Mesothelial cell of epicardium (in vitro differentiated cells): ENCODE measurements around the gene SCNN1B. TPM values are rescaled to one million over a fixed set of nuclear protein-coding genes. Genes with fewer than 3 reads are reported as not detected.

Experiments used
- DNase-seq, 2 experiments: peaks; one replicate each; pipeline ENCODE4 v3.0.0; 2021; ENCODE audit warnings: low spot score in 2 of 2; ENCODE audit not compliant: unreplicated experiment in 2 of 2
- H3K27ac Mint-ChIP-seq: 2 replicates; pipeline ENCODE4 v1.8.0; 2021; ENCODE audit warnings: mixed read lengths
- H3K27me3 Mint-ChIP-seq: 2 replicates; pipeline ENCODE4 v1.8.0; 2021; ENCODE audit warnings: low read depth, mixed read lengths
- H3K36me3 Mint-ChIP-seq: 2 replicates; pipeline ENCODE4 v1.8.0; 2021; ENCODE audit warnings: mixed read lengths
- H3K4me1 Mint-ChIP-seq: 2 replicates; pipeline ENCODE4 v1.8.0; 2021; ENCODE audit warnings: mixed read lengths
- H3K4me3 Mint-ChIP-seq: 2 replicates; pipeline ENCODE4 v1.8.0; 2021; ENCODE audit warnings: mild to moderate bottlenecking, moderate library complexity, mixed read lengths
- H3K9me3 Mint-ChIP-seq: 2 replicates; pipeline ENCODE4 v1.8.0; 2021; ENCODE audit warnings: mixed read lengths
- CTCF ChIP-seq: fragments of 200-600 bp; sonication (generic); IDR thresholded peaks from one replicate; pipeline ENCODE4 v1.5.0; 2021; ENCODE audit warnings: antibody characterized with exemption; ENCODE audit not compliant: unreplicated experiment
- total RNA-seq: library from RNA; stranded (reverse); gene quantifications from 3 replicates; pipeline ENCODE4 v1.2.1, GENCODE V29; 2021

Gene SCNN1B
- total RNA-seq, 1 donor from 2014 or later: not detected

- H3K4me3 Mint-ChIP-seq: peak overlapping the region; percentile 50
- peaks cover 88% of the 10 kb centered on the region for H3K27me3 Mint-ChIP-seq
- no peak overlapping the region for H3K27ac Mint-ChIP-seq
- H3K36me3 Mint-ChIP-seq: no peaks in the 10 kb centered on the region
- no peak for TF ChIP-seq CTCF
- peaks cover 6% of the 10 kb centered on the region for H3K4me1 Mint-ChIP-seq
- DNase-seq: no peak
- no peaks in the 10 kb centered on the region for H3K9me3 Mint-ChIP-seq
Observed at GRCh38 chr16:23301251-23302044, 654 bp upstream of the SCNN1B start.

GRCh38 chr16:23303685-23304084 lies 1.6 kb downstream of the SCNN1B start:
- H3K4me1 Mint-ChIP-seq: peaks cover 6% of the 10 kb centered on the region
- no peak overlapping the region for H3K4me3 Mint-ChIP-seq
- H3K27ac Mint-ChIP-seq: no peak overlapping the region
- DNase-seq: no peak
- peaks cover 89% of the 10 kb centered on the region for H3K27me3 Mint-ChIP-seq
- TF ChIP-seq CTCF: no peak
- H3K9me3 Mint-ChIP-seq: no peaks in the 10 kb centered on the region
- H3K36me3 Mint-ChIP-seq: no peaks in the 10 kb centered on the region

- no peak for DNase-seq
- TF ChIP-seq CTCF: no peak
- Mint-ChIP-seq H3K9me3 (no peaks in the 10 kb centered on the region), H3K4me3 (no peak overlapping the region), H3K36me3 (no peaks in the 10 kb centered on the region), H3K4me1 (peaks cover 6% of the 10 kb centered on the region), H3K27ac (no peak overlapping the region), H3K27me3 (peaks cover 84% of the 10 kb centered on the region)
Observed at GRCh38 chr16:23304620-23305019, 2.5 kb downstream of the SCNN1B start.

- no peak for DNase-seq
- Mint-ChIP-seq H3K27ac (no peak overlapping the region), H3K36me3 (no peaks in the 10 kb centered on the region), H3K27me3 (peaks cover 67% of the 10 kb centered on the region), H3K9me3 (no peaks in the 10 kb centered on the region), H3K4me1 (peaks cover 4% of the 10 kb centered on the region), H3K4me3 (no peak overlapping the region)
- no peak for TF ChIP-seq CTCF
Observed at GRCh38 chr16:23306199-23307100, 4.3 kb downstream of the SCNN1B start.

GRCh38 chr16:23310217-23310616 lies 8.1 kb downstream of the SCNN1B start:
- no peaks in the 10 kb centered on the region for H3K9me3 Mint-ChIP-seq
- no peak for DNase-seq
- no peak overlapping the region for H3K27ac Mint-ChIP-seq
- TF ChIP-seq CTCF: no peak
- H3K36me3 Mint-ChIP-seq: no peaks in the 10 kb centered on the region
- H3K4me3 Mint-ChIP-seq: no peak overlapping the region
- H3K27me3 Mint-ChIP-seq: peaks cover 31% of the 10 kb centered on the region
- H3K4me1 Mint-ChIP-seq: no peaks in the 10 kb centered on the region
